ENCODE measurements around the gene MTM1. TPM values are rescaled to one million over a fixed set of nuclear protein-coding genes. Genes with fewer than 3 reads are reported as not detected.
A peak's percentile ranks its signal among the peaks of the same experiment; 100 is the strongest.

Gene MTM1
- total RNA-seq, 1 donor from 2014 or later, result 17.8 TPM

DNA sequence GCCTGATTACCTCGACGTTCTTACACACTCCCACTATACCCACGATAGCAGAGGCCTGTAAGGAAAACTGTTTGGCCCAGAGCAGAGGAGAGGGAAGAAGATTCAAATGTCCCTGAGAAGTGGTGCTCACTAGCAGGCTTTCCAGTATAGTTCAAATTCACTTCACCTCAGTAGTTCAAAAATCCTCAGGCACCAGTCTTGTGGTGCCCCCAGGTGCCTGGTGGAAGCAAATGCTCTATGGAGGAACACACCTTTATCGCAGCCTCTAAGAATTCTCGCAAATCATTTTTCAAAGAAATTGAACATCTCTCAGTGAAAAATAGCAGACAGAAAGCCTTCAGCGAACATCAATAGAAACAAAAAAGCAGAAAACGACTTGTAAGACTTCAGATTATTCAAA lies 112.6 kb downstream of the MTM1 start:
- TF ChIP-seq, protein P1, sequence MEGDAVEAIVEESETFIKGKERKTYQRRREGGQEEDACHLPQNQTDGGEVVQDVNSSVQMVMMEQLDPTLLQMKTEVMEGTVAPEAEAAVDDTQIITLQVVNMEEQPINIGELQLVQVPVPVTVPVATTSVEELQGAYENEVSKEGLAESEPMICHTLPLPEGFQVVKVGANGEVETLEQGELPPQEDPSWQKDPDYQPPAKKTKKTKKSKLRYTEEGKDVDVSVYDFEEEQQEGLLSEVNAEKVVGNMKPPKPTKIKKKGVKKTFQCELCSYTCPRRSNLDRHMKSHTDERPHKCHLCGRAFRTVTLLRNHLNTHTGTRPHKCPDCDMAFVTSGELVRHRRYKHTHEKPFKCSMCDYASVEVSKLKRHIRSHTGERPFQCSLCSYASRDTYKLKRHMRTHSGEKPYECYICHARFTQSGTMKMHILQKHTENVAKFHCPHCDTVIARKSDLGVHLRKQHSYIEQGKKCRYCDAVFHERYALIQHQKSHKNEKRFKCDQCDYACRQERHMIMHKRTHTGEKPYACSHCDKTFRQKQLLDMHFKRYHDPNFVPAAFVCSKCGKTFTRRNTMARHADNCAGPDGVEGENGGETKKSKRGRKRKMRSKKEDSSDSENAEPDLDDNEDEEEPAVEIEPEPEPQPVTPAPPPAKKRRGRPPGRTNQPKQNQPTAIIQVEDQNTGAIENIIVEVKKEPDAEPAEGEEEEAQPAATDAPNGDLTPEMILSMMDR (IDR thresholded peaks at IDR 0.05; ENCODE audit: unreplicated experiment), result no peak
- H3K9me3 Mint-ChIP-seq (ENCODE audit: unreplicated experiment), result no peaks in the 10 kb centered on the region
- no peak for DNase-seq (ENCODE audit: low spot score)
- no peaks in the 10 kb centered on the region for H3K4me1 Mint-ChIP-seq (ENCODE audit: unreplicated experiment)
- H3K27ac Mint-ChIP-seq (ENCODE audit: unreplicated experiment), result no peak overlapping the region
- H3K36me3 Mint-ChIP-seq (ENCODE audit: low read depth, unreplicated experiment), result no peaks in the 10 kb centered on the region
- H3K4me3 Mint-ChIP-seq (ENCODE audit: unreplicated experiment), result no peak overlapping the region
- H3K27me3 Mint-ChIP-seq (ENCODE audit: unreplicated experiment), result peaks cover 5% of the 10 kb centered on the region

DNA sequence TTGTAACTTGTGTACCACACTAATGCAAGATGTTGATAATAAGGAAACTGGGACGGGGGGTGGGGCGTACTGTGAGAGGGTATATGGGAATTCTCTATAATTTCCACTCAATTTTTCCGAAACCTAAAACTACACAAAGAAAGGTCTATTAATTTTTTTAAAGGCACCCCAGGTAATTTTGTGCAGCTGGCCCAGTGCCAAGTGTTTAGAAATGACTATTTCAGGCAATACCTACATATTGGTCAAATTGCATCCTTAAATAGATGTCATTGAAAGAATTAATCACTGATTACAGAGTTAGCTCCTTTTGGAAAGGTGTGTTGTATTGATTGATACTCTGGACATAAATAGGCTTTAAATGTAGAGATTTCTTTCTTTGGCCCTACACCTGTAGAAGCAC lies 114.7 kb downstream of the MTM1 start:
- TF ChIP-seq, protein P1 (IDR thresholded peaks at IDR 0.05; ENCODE audit: unreplicated experiment), result no peak
- no peaks in the 10 kb centered on the region for H3K4me1 Mint-ChIP-seq (ENCODE audit: unreplicated experiment)
- H3K9me3 Mint-ChIP-seq (ENCODE audit: unreplicated experiment), result no peaks in the 10 kb centered on the region

DNA sequence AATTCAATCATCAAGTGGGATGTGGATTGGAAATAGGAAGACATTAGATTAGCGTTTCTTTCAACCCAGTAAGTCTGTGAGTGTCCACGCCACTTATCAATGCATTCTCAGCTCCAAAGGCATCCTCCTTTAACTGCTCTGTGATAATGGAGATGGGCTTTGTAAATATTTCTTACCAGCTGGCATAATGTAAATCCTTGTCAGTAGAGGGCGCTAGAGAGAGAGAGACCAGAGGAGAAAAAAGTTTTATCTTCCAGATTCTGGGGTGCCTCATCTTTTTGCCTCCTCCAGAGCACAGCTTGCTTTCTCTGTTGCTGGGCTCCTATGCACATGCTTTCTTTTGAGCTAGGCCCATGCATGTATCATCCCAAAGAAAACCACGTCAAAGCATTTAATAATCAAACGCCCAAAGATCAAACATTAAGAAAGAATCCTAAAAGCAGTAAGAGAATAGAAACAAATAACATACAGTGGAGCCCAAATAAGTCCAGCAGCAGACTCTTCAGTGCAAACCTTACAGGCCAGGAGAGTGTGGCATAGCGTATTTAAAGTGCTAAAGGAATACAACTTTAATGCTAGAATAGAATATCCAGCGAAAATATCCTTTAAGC lies 115.2 kb downstream of the MTM1 start:
- Mint-ChIP-seq H3K27me3 (ENCODE audit: unreplicated experiment) (peaks cover 2% of the 10 kb centered on the region), H3K4me1 (ENCODE audit: unreplicated experiment) (no peaks in the 10 kb centered on the region), H3K36me3 (ENCODE audit: low read depth, unreplicated experiment) (no peaks in the 10 kb centered on the region), H3K9me3 (ENCODE audit: unreplicated experiment) (no peaks in the 10 kb centered on the region), H3K4me3 (ENCODE audit: unreplicated experiment) (no peak overlapping the region), H3K27ac (ENCODE audit: unreplicated experiment) (no peak overlapping the region)
- DNase-seq (ENCODE audit: low spot score), result peak; percentile 8
- TF ChIP-seq, protein P1 (IDR thresholded peaks at IDR 0.05; ENCODE audit: unreplicated experiment), result peak; percentile 49

More for the DNA sequence above, 114.7 kb downstream of the MTM1 start:
- Mint-ChIP-seq H3K27ac (ENCODE audit: unreplicated experiment) (no peak overlapping the region), H3K27me3 (ENCODE audit: unreplicated experiment) (peaks cover 5% of the 10 kb centered on the region), H3K4me3 (ENCODE audit: unreplicated experiment) (no peak overlapping the region), H3K36me3 (ENCODE audit: low read depth, unreplicated experiment) (no peaks in the 10 kb centered on the region)
- DNase-seq (ENCODE audit: low spot score), result no peak

DNA sequence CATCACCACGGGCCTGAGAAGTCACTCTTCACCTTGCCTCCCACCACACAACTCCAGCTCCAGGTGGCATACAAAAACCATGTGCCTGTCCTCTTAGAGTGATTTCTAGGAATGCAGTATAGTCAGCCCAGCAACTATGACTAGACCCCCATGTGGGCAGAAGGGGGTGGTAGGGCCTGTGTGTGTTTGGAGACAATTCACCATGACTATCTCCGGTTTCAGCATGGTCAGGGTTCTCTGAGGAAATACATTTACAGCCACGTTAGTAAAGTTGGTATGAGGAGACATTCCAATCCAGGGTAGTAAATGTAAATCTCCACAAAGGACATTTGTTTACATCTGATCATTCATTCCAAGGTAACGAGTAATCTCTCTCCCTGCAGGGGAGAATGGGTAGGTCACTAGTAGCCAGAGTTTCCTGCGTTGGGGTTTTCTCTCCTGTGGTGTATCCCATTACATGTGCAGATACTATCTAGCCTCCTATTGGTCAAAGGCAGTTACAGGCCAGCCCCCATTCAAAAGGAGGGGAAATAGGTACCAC lies 120.6 kb downstream of the MTM1 start:
- H3K9me3 Mint-ChIP-seq (ENCODE audit: unreplicated experiment), result no peaks in the 10 kb centered on the region
- TF ChIP-seq, protein P1 (IDR thresholded peaks at IDR 0.05; ENCODE audit: unreplicated experiment), result no peak

DNA sequence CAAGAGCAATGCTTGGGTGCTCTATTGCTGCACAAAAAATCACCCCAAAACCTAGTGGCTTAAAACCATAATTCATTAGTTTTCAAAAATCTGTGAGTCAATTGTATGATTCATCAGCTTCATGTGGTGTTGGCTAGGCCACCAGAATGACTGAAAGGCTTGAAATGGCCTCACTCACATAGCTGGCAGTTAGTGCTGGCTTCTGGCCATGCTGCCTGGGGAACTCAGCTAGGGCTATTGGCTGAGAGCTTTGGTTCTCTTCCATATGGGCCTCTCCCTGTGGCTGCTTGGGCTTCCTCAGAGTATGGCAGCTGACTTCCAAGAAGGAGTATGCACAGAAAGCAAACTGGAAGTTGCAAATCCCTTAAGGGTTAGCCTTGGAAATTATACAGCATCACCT lies 121.7 kb downstream of the MTM1 start:
- H3K4me3 Mint-ChIP-seq (ENCODE audit: unreplicated experiment), result no peak overlapping the region
- DNase-seq (ENCODE audit: low spot score), result no peak
- H3K36me3 Mint-ChIP-seq (ENCODE audit: low read depth, unreplicated experiment), result no peaks in the 10 kb centered on the region
- H3K27ac Mint-ChIP-seq (ENCODE audit: unreplicated experiment), result no peak overlapping the region
- peaks cover 3% of the 10 kb centered on the region for H3K27me3 Mint-ChIP-seq (ENCODE audit: unreplicated experiment)
- TF ChIP-seq, protein P1 (IDR thresholded peaks at IDR 0.05; ENCODE audit: unreplicated experiment), result no peak
- no peaks in the 10 kb centered on the region for H3K9me3 Mint-ChIP-seq (ENCODE audit: unreplicated experiment)
- peaks cover 6% of the 10 kb centered on the region for H3K4me1 Mint-ChIP-seq (ENCODE audit: unreplicated experiment)

More for the DNA sequence above, 120.6 kb downstream of the MTM1 start:
- Mint-ChIP-seq H3K4me1 (ENCODE audit: unreplicated experiment) (peaks cover 6% of the 10 kb centered on the region), H3K27ac (ENCODE audit: unreplicated experiment) (no peak overlapping the region), H3K4me3 (ENCODE audit: unreplicated experiment) (no peak overlapping the region), H3K36me3 (ENCODE audit: low read depth, unreplicated experiment) (no peaks in the 10 kb centered on the region), H3K27me3 (ENCODE audit: unreplicated experiment) (peaks cover 1% of the 10 kb centered on the region)
- no peak for DNase-seq (ENCODE audit: low spot score)

All from endothelial cell (in vitro differentiated cells).